SK-N-SH (cell line): ENCODE data around the gene AMIGO2. TPM values are rescaled to one million over a fixed set of nuclear protein-coding genes. Genes with fewer than 3 reads are reported as not detected.

Experiments used
- CTCF ChIA-PET: fragments of 300-600, 350-600 bp; formaldehyde crosslinking; extraction: SDS; loops from one replicate; lab custom pipeline; 2021; lab: Yijun Ruan, JAX
- POLR2A ChIA-PET: fragments of 350-600 bp; sonication (Branson Sonifier 250); formaldehyde crosslinking; extraction: SDS; loops from one replicate; lab custom pipeline; 2020; ENCODE audit warnings: antibody characterized with exemption, inconsistent platforms; lab: Yijun Ruan, JAX
- DNase-seq: peaks from one replicate; pipeline ENCODE4 v3.0.0; 2012
- H2AFZ ChIP-seq: fragments of 200-600 bp; sonication (generic); 2 replicates; pipeline ENCODE4 v1.8.1; 2016; ENCODE audit warnings: antibody characterized with exemption, mild to moderate bottlenecking, low read depth
- H3F3A ChIP-seq: fragments of 200-600 bp; sonication (generic); replicated peaks from 2 replicates; pipeline ENCODE3; 2016; ENCODE audit warnings: antibody characterized with exemption, mild to moderate bottlenecking; ENCODE audit not compliant: insufficient read depth
- H3K27ac ChIP-seq, 2 experiments: fragments of 200-500 bp in 1 of 2; fragments of 200-600 bp in 1 of 2; sonication (Bioruptor generic) in 1 of 2; sonication (generic), shearing (Covaris generic) in 1 of 2; 2 replicates each; pipeline versions ENCODE4 v1.5.1 to v1.6.1; 2014 to 2016; ENCODE audit warnings: low read depth in 2 of 2, inconsistent platforms in 1 of 2, low read length in 1 of 2, mild to moderate bottlenecking in 1 of 2, mixed read lengths in 1 of 2
- H3K27me3 ChIP-seq: fragments of 200-600 bp; sonication (generic), shearing (Covaris generic); 2 replicates; pipeline ENCODE4 v1.6.1; 2016; ENCODE audit warnings: mixed run types; ENCODE audit not compliant: insufficient read depth
- H3K36me3 ChIP-seq, 2 experiments: fragments of 200-500 bp in 1 of 2; fragments of 200-600 bp in 1 of 2; sonication (Bioruptor generic) in 1 of 2; sonication (generic) in 1 of 2; replicated peaks in 1 of 2; 2 replicates each; pipeline versions ENCODE3 to v1.5.1; 2014 to 2016; ENCODE audit warnings: low read length in 1 of 2, mild to moderate bottlenecking in 1 of 2; ENCODE audit not compliant: insufficient read depth in 2 of 2, control insufficient read depth in 1 of 2
- H3K4me1 ChIP-seq, 2 experiments: fragments of 200-500 bp in 1 of 2; fragments of 200-600 bp in 1 of 2; sonication (Bioruptor generic) in 1 of 2; sonication (generic), shearing (Covaris generic) in 1 of 2; 2 replicates each; pipeline versions ENCODE4 v1.5.1 to v1.6.1; 2014 to 2016; ENCODE audit warnings: low read depth in 1 of 2, low read length in 1 of 2, mixed run types in 1 of 2; ENCODE audit not compliant: insufficient read depth in 2 of 2, control insufficient read depth in 1 of 2
- H3K4me2 ChIP-seq: fragments of 200-600 bp; sonication (generic), shearing (Covaris generic); 2 replicates; pipeline ENCODE4 v1.6.1; 2017; ENCODE audit warnings: mixed run types
- H3K4me3 ChIP-seq, 2 experiments: fragments of 200-500 bp in 1 of 2; fragments of 200-600 bp in 1 of 2; sonication (Bioruptor generic) in 1 of 2; sonication (generic), shearing (Covaris generic) in 1 of 2; 2 replicates each; pipeline versions ENCODE4 v1.5.1 to v1.8.1; 2014 to 2016; ENCODE audit warnings: low read depth in 2 of 2, inconsistent platforms in 1 of 2, low read length in 1 of 2, mild to moderate bottlenecking in 1 of 2, mixed read lengths in 1 of 2, moderate library complexity in 1 of 2
- H3K79me2 ChIP-seq: fragments of 200-600 bp; sonication (generic); 2 replicates; pipeline ENCODE4 v1.8.1; 2017; ENCODE audit warnings: mild to moderate bottlenecking; ENCODE audit not compliant: insufficient read depth
- H3K9ac ChIP-seq: fragments of 200-600 bp; sonication (generic); 2 replicates; pipeline ENCODE4 v1.6.1; 2017; ENCODE audit warnings: mixed run types
- H3K9me2 ChIP-seq: fragments of 200-600 bp; sonication (generic); 2 replicates; pipeline ENCODE4 v1.6.1; 2017; ENCODE audit warnings: mixed run types
- H3K9me3 ChIP-seq: fragments of 200-600 bp; sonication (generic); 2 replicates; pipeline ENCODE4 v1.6.1; 2017; ENCODE audit warnings: mixed run types, mild to moderate bottlenecking, moderate library complexity
- H4K20me1 ChIP-seq: fragments of 200-600 bp; sonication (generic); 2 replicates; pipeline ENCODE4 v1.6.1; 2017; ENCODE audit warnings: mild to moderate bottlenecking, mixed run types; ENCODE audit not compliant: insufficient read depth
- CHD2 ChIP-seq: fragments of 150-350 bp; IDR thresholded peaks from 2 replicates; pipeline ENCODE4 v1.6.1; 2018; ENCODE audit warnings: low read length; ENCODE audit not compliant: partially characterized antibody
- ELF1 ChIP-seq: IDR thresholded peaks from 2 replicates; pipeline ENCODE4 v1.4.0; 2012
- EP300 ChIP-seq, 2 experiments: IDR thresholded peaks; 2 replicates each; pipeline versions ENCODE4 v1.4.0 to v1.6.1; 2012; ENCODE audit warnings: borderline replicate concordance in 1 of 2, low read depth in 1 of 2, low read length in 1 of 2
- EZH2phosphoT487 ChIP-seq: fragments of 200-600 bp; sonication (generic); IDR thresholded peaks from 2 replicates; pipeline ENCODE4 v1.6.1; 2017; ENCODE audit warnings: low read depth, mixed run types, mild to moderate bottlenecking, antibody characterized with exemption, moderate library complexity, borderline replicate concordance
- FOSL2 ChIP-seq: IDR thresholded peaks from 2 replicates; pipeline ENCODE4 v1.4.0; 2012; ENCODE audit warnings: low read depth, mild to moderate bottlenecking, moderate library complexity, borderline replicate concordance
- FOXJ3 ChIP-seq: sonication (generic); formaldehyde crosslinking; IDR thresholded peaks from 2 replicates; pipeline ENCODE4 v1.5.1; 2020; ENCODE audit warnings: mild to moderate bottlenecking, missing genetic modification reagents
- FOXM1 ChIP-seq: IDR thresholded peaks from 2 replicates; pipeline ENCODE4 v1.4.0; 2012; ENCODE audit warnings: low read depth, mild to moderate bottlenecking
- GATA2 ChIP-seq: sonication (generic); formaldehyde crosslinking; IDR thresholded peaks from 2 replicates; pipeline ENCODE4 v1.5.0; 2020; ENCODE audit warnings: mild to moderate bottlenecking, missing genetic modification reagents
- JUND ChIP-seq: IDR thresholded peaks from 2 replicates; pipeline ENCODE4 v1.4.0; 2012
- MEF2A ChIP-seq: IDR thresholded peaks from 2 replicates; pipeline ENCODE4 v1.4.0; 2012; ENCODE audit warnings: low read depth, borderline replicate concordance
- MXI1 ChIP-seq: IDR thresholded peaks from 2 replicates; pipeline ENCODE4 v1.6.1; 2012; ENCODE audit warnings: mild to moderate bottlenecking, low read depth, low read length, improper control_type of control experiment
- NFIC ChIP-seq: IDR thresholded peaks from 2 replicates; pipeline ENCODE4 v1.4.0; 2012; ENCODE audit warnings: borderline replicate concordance
- POLR2AphosphoS5 ChIP-seq: IDR thresholded peaks from 2 replicates; pipeline ENCODE4 v1.6.1; 2012; ENCODE audit warnings: low read depth, low read length
- RCOR1 ChIP-seq: fragments of 150-350 bp; IDR thresholded peaks from 2 replicates; pipeline ENCODE4 v1.6.1; 2017; ENCODE audit warnings: antibody characterized with exemption, low read length
- RFX5 ChIP-seq: IDR thresholded peaks from 2 replicates; pipeline ENCODE4 v1.6.1; 2012; ENCODE audit warnings: mild to moderate bottlenecking, improper control_type of control experiment, low read length
- RXRA ChIP-seq: IDR thresholded peaks from 2 replicates; pipeline ENCODE4 v1.4.0; 2012; ENCODE audit warnings: low read depth, mild to moderate bottlenecking, borderline replicate concordance
- SIN3A ChIP-seq: IDR thresholded peaks from 2 replicates; pipeline ENCODE4 v1.6.1; 2012; ENCODE audit warnings: low read depth, mild to moderate bottlenecking, low read length, moderate library complexity, borderline replicate concordance
- SMC3 ChIP-seq: IDR thresholded peaks from 2 replicates; pipeline ENCODE4 v1.6.1; 2012; ENCODE audit warnings: low read depth, low read length, improper control_type of control experiment
- TCF12 ChIP-seq: IDR thresholded peaks from 2 replicates; pipeline ENCODE4 v1.4.0; 2012
- TEAD4 ChIP-seq: IDR thresholded peaks from 2 replicates; pipeline ENCODE4 v1.4.0; 2012; ENCODE audit warnings: mild to moderate bottlenecking, borderline replicate concordance; ENCODE audit not compliant: insufficient read depth
- YY1 ChIP-seq: IDR thresholded peaks from 2 replicates; pipeline ENCODE4 v1.4.0; 2012; ENCODE audit warnings: low read depth, mild to moderate bottlenecking
- WGBS: methylation state at CpG from one replicate; pipeline ENCODE4 v1.1.6; 2017; ENCODE audit warnings: low lambda C conversion rate; 5-methylcytosine and 5-hydroxymethylcytosine counted together
- polyA plus RNA-seq, 3 experiments: library from polyadenylated mRNA; depleted of rRNA; stranded (reverse); fragments of >200 nt; gene quantifications; 2 replicates each; pipeline ENCODE4 v1.2.3, GENCODE V29; 2012
- TF ChIP-seq, protein P1 (sequence below): IDR thresholded peaks from 2 replicates; pipeline ENCODE4 v1.4.0; 2012; ENCODE audit warnings: low read depth, borderline replicate concordance
- TF ChIP-seq, protein P2 (sequence below): IDR thresholded peaks from 2 replicates; pipeline ENCODE4; 2012
- TF ChIP-seq, protein P3 (sequence below): fragments of 150-350 bp; IDR thresholded peaks from 2 replicates; pipeline ENCODE4 v1.6.1; 2016; ENCODE audit warnings: mild to moderate bottlenecking, low read depth, low read length
- TF ChIP-seq, protein P4 (sequence below): IDR thresholded peaks from 2 replicates; pipeline ENCODE4 v1.4.0; 2012; ENCODE audit warnings: low read depth

The AMIGO2 gene
- polyA plus RNA-seq, 1 of the 3 experiments (the other 2 are of a cell fraction) = 1.2 TPM

DNA sequence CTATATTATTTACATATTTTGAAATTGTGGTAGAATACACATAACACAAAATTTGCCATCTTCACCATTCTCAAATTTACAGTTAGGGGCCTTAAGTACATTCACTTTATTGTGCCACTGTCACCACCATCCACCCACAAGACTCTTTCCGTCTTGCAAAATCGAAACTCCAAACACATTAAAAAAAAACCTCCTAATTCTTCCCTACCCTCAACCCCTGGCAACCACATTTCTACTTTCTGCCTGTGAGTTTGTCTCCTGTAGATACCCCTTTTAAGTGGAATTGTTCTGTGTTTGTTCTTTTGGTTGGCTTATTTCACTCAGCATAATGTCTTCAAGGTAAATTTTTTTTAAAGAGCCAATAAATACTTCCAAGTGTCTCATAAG lies 31.6 kb upstream of the AMIGO2 start (continued):
- TF ChIP-seq EZH2phosphoT487 (no peak), RXRA (no peak), TEAD4 (no peak), GATA2 (no peak), RFX5 (no peak), SMC3 (no peak), EP300 (IDR thresholded peaks at IDR 0.05; ENCODE audit: borderline replicate concordance in 1 of 2, low read depth in 1 of 2, low read length in 1 of 2) (no peak), FOSL2 (no peak)
- TF ChIP-seq, protein P1, sequence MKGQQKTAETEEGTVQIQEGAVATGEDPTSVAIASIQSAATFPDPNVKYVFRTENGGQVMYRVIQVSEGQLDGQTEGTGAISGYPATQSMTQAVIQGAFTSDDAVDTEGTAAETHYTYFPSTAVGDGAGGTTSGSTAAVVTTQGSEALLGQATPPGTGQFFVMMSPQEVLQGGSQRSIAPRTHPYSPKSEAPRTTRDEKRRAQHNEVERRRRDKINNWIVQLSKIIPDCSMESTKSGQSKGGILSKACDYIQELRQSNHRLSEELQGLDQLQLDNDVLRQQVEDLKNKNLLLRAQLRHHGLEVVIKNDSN = no peak
- TF ChIP-seq, protein P2, sequence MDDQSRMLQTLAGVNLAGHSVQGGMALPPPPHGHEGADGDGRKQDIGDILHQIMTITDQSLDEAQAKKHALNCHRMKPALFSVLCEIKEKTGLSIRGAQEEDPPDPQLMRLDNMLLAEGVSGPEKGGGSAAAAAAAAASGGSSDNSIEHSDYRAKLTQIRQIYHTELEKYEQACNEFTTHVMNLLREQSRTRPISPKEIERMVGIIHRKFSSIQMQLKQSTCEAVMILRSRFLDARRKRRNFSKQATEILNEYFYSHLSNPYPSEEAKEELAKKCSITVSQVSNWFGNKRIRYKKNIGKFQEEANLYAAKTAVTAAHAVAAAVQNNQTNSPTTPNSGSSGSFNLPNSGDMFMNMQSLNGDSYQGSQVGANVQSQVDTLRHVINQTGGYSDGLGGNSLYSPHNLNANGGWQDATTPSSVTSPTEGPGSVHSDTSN = no peak
- TF ChIP-seq, all 33 proteins: peak for 0

DNA sequence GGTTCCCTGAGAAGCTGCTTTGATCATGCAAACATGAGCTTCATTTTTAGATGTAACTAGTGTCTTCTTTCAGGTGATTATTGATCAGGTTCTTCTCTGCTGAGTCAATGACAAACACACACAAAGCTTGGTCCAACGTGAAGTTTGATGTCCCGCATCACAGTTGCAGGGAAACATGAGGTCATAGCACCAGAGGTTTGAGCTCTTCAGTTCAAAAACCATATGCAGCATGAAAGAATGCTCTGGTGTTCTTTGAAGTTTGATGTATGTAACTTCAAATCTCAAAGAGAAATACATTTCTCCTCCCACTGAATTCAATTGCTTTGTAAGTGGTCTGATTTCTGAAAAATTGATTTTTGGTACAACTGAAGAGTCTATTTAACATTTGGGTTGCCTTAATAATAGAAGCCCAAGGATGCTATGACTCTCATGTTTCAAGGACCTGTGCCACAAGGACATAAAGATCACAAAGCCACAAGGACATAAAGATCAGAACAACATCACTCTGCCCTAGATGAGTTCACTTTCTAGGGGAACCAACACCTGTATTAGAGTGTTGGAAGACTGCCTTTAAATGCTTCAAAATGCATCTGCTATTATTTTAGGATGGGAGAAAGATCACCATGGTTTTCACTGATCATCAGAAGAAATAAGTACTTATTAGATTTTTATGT lies 31.1 kb upstream of the AMIGO2 start:
- 21% methylated on average over 2 of the region's 2 CpGs for WGBS
- TF ChIP-seq MEF2A (no peak), CHD2 (no peak), TCF12 (no peak), GATA2 (no peak), EP300 (IDR thresholded peaks at IDR 0.05; ENCODE audit: borderline replicate concordance in 1 of 2, low read depth in 1 of 2, low read length in 1 of 2) (no peak), NFIC (no peak), POLR2AphosphoS5 (no peak), ELF1 (no peak), TEAD4 (no peak), FOXJ3 (CRISPR knock-in tag) (no peak), YY1 (no peak), FOXM1 (no peak), SIN3A (no peak), RFX5 (no peak), JUND (no peak), MXI1 (no peak), RCOR1 (no peak)
- TF ChIP-seq, protein P3, sequence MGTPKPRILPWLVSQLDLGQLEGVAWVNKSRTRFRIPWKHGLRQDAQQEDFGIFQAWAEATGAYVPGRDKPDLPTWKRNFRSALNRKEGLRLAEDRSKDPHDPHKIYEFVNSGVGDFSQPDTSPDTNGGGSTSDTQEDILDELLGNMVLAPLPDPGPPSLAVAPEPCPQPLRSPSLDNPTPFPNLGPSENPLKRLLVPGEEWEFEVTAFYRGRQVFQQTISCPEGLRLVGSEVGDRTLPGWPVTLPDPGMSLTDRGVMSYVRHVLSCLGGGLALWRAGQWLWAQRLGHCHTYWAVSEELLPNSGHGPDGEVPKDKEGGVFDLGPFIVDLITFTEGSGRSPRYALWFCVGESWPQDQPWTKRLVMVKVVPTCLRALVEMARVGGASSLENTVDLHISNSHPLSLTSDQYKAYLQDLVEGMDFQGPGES = no peak
- TF ChIP-seq, protein P1 = no peak
- TF ChIP-seq, protein P4, sequence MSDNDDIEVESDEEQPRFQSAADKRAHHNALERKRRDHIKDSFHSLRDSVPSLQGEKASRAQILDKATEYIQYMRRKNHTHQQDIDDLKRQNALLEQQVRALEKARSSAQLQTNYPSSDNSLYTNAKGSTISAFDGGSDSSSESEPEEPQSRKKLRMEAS = no peak
- TF ChIP-seq, all 33 proteins: peak for 0
- Histone ChIP-seq H3K4me2 (no peak overlapping the region), H2AFZ (no peak overlapping the region), H3K27ac (no peak overlapping the region), H4K20me1 (no peaks in the 10 kb centered on the region), H3K9ac (no peak overlapping the region), H3K79me2 (no peaks in the 10 kb centered on the region), H3K4me1 (no peaks in the 10 kb centered on the region), H3K9me2 (no peaks in the 10 kb centered on the region), H3K27me3 (peaks cover 7% of the 10 kb centered on the region; the same call in 1 of the 2 replicates), H3K9me3 (no peaks in the 10 kb centered on the region), H3K36me3 (no peaks in the 10 kb centered on the region), H3K4me3 (no peak overlapping the region), H3F3A (no peaks in the 10 kb centered on the region)
- no peak for DNase-seq
- ChIA-PET CTCF (no interaction called here), POLR2A (no interaction called here)
